ENCODE results near the gene ARID1B.

Gene ARID1B

GRCh38 chr6:156779206-156780094 is 2.3 kb downstream of the ARID1B start:
- H3K27ac Mint-ChIP-seq: peak overlapping the region; percentile 93
- H3K4me3 Mint-ChIP-seq: peak overlapping the region; percentile 90
- H3K36me3 Mint-ChIP-seq: peaks cover 1% of the 10 kb centered on the region
- peak; percentile 7 for ATAC-seq (ENCODE audit: low read depth)
- no peaks in the 10 kb centered on the region for H3K27me3 Mint-ChIP-seq
- peak; percentile 21 to 57 for DNase-seq (ENCODE audit: low spot score in 2 of 2)
- peaks cover 23% of the 10 kb centered on the region for H3K4me1 Mint-ChIP-seq
- no peaks in the 10 kb centered on the region for H3K9me3 Mint-ChIP-seq

GRCh38 chr6:156780102-156780641 is 3.0 kb downstream of the ARID1B start:
- H3K9me3 Mint-ChIP-seq: no peaks in the 10 kb centered on the region
- H3K36me3 Mint-ChIP-seq: peaks cover 3% of the 10 kb centered on the region
- peaks cover 25% of the 10 kb centered on the region for H3K4me1 Mint-ChIP-seq
- H3K4me3 Mint-ChIP-seq: peak overlapping the region; percentile 90
- ATAC-seq (ENCODE audit: low read depth): peak; percentile 41
- peak; percentile 28 to 45 for DNase-seq (ENCODE audit: low spot score in 2 of 2)
- no peaks in the 10 kb centered on the region for H3K27me3 Mint-ChIP-seq
- peak overlapping the region; percentile 93 for H3K27ac Mint-ChIP-seq

- Mint-ChIP-seq H3K4me1 (peaks cover 35% of the 10 kb centered on the region), H3K27ac (peak overlapping the region; percentile 93), H3K4me3 (peak overlapping the region; percentile 90), H3K36me3 (peaks cover 9% of the 10 kb centered on the region), H3K9me3 (no peaks in the 10 kb centered on the region), H3K27me3 (no peaks in the 10 kb centered on the region)
- ATAC-seq (ENCODE audit: low read depth) (no peak), DNase-seq (ENCODE audit: low spot score in 2 of 2) (no peak)
Observed at GRCh38 chr6:156780962-156781853, 4.0 kb downstream of the ARID1B start.

- H3K4me3 Mint-ChIP-seq: peak overlapping the region; percentile 90
- H3K27ac Mint-ChIP-seq: peak overlapping the region; percentile 93
- no peaks in the 10 kb centered on the region for H3K9me3 Mint-ChIP-seq
- DNase-seq (ENCODE audit: low spot score in 2 of 2) (no peak), ATAC-seq (ENCODE audit: low read depth) (no peak)
- H3K36me3 Mint-ChIP-seq: peaks cover 9% of the 10 kb centered on the region
- peaks cover 32% of the 10 kb centered on the region for H3K4me1 Mint-ChIP-seq
- H3K27me3 Mint-ChIP-seq: no peaks in the 10 kb centered on the region
Observed at GRCh38 chr6:156781861-156782631, 4.9 kb downstream of the ARID1B start.

- H3K36me3 Mint-ChIP-seq: peaks cover 9% of the 10 kb centered on the region
- H3K4me1 Mint-ChIP-seq: peaks cover 35% of the 10 kb centered on the region
- no peaks in the 10 kb centered on the region for H3K27me3 Mint-ChIP-seq
- DNase-seq (ENCODE audit: low spot score in 2 of 2) (no peak), ATAC-seq (ENCODE audit: low read depth) (no peak)
- peak overlapping the region; percentile 90 for H3K4me3 Mint-ChIP-seq
- no peaks in the 10 kb centered on the region for H3K9me3 Mint-ChIP-seq
- H3K27ac Mint-ChIP-seq: peak overlapping the region; percentile 93
Observed at GRCh38 chr6:156782691-156783320, 5.6 kb downstream of the ARID1B start.

- Mint-ChIP-seq H3K36me3 (peaks cover 9% of the 10 kb centered on the region), H3K9me3 (no peaks in the 10 kb centered on the region), H3K27me3 (no peaks in the 10 kb centered on the region), H3K4me1 (peaks cover 43% of the 10 kb centered on the region), H3K27ac (peak overlapping the region; percentile 89), H3K4me3 (peak overlapping the region; percentile 59)
- ATAC-seq (ENCODE audit: low read depth): no peak
- no peak for DNase-seq (ENCODE audit: low spot score in 2 of 2)
Observed at GRCh38 chr6:156783958-156784357, 6.8 kb downstream of the ARID1B start.

- DNase-seq (ENCODE audit: low spot score in 2 of 2) (no peak), ATAC-seq (ENCODE audit: low read depth) (no peak)
- peaks cover 11% of the 10 kb centered on the region for H3K36me3 Mint-ChIP-seq
- H3K27ac Mint-ChIP-seq: no peak overlapping the region
- no peaks in the 10 kb centered on the region for H3K9me3 Mint-ChIP-seq
- peaks cover 55% of the 10 kb centered on the region for H3K4me1 Mint-ChIP-seq
- no peaks in the 10 kb centered on the region for H3K27me3 Mint-ChIP-seq
- no peak overlapping the region for H3K4me3 Mint-ChIP-seq
Observed at GRCh38 chr6:156786652-156787051, 9.5 kb downstream of the ARID1B start.

- H3K9me3 Mint-ChIP-seq: no peaks in the 10 kb centered on the region
- DNase-seq (ENCODE audit: low spot score in 2 of 2) (no peak), ATAC-seq (ENCODE audit: low read depth) (peak; percentile 37)
- peaks cover 59% of the 10 kb centered on the region for H3K4me1 Mint-ChIP-seq
- no peaks in the 10 kb centered on the region for H3K27me3 Mint-ChIP-seq
- H3K4me3 Mint-ChIP-seq: peak overlapping the region; percentile 40
- H3K27ac Mint-ChIP-seq: no peak overlapping the region
- peaks cover 11% of the 10 kb centered on the region for H3K36me3 Mint-ChIP-seq
Observed at GRCh38 chr6:156787569-156788492, 10.7 kb downstream of the ARID1B start.

- H3K4me3 Mint-ChIP-seq: peak overlapping the region; percentile 27
- H3K27me3 Mint-ChIP-seq: no peaks in the 10 kb centered on the region
- no peaks in the 10 kb centered on the region for H3K9me3 Mint-ChIP-seq
- H3K27ac Mint-ChIP-seq: peak overlapping the region; percentile 52
- H3K4me1 Mint-ChIP-seq: peaks cover 59% of the 10 kb centered on the region
- no peak for ATAC-seq (ENCODE audit: low read depth)
- H3K36me3 Mint-ChIP-seq: peaks cover 11% of the 10 kb centered on the region
- DNase-seq (ENCODE audit: low spot score in 2 of 2): no peak
Observed at GRCh38 chr6:156789081-156789943, 12.1 kb downstream of the ARID1B start.

GRCh38 chr6:156790711-156791319 is 13.6 kb downstream of the ARID1B start:
- DNase-seq (ENCODE audit: low spot score in 2 of 2) (no peak), ATAC-seq (ENCODE audit: low read depth) (no peak)
- Mint-ChIP-seq H3K4me1 (peaks cover 58% of the 10 kb centered on the region), H3K36me3 (peaks cover 6% of the 10 kb centered on the region), H3K27me3 (no peaks in the 10 kb centered on the region), H3K9me3 (no peaks in the 10 kb centered on the region), H3K4me3 (peak overlapping the region; percentile 71), H3K27ac (peak overlapping the region; percentile 92)

GRCh38 chr6:156791320-156791850 is 14.2 kb downstream of the ARID1B start:
- peaks cover 5% of the 10 kb centered on the region for H3K36me3 Mint-ChIP-seq

More at GRCh38 chr6:156791320-156791850, 14.2 kb downstream of the ARID1B start:
- peak overlapping the region; percentile 71 for H3K4me3 Mint-ChIP-seq
- peak overlapping the region; percentile 92 for H3K27ac Mint-ChIP-seq
- DNase-seq (ENCODE audit: low spot score in 2 of 2) (peak in 1 of 2 donors; percentile 56), ATAC-seq (ENCODE audit: low read depth) (peak; percentile 74)
- H3K9me3 Mint-ChIP-seq: no peaks in the 10 kb centered on the region
- H3K4me1 Mint-ChIP-seq: peaks cover 58% of the 10 kb centered on the region
- H3K27me3 Mint-ChIP-seq: no peaks in the 10 kb centered on the region
